Stimulated activated CD8-positive, alpha-beta memory T cell treated with anti-CD3 and anti-CD28 coated beads, Interleukin-7, amount 100 ng/mL, for 4 hours (primary cell): Measurements from ENCODE around the gene SERPINA5.

Experiments
- DNase-seq, 2 donors: peaks; one replicate each; pipeline ENCODE4 v3.0.0-alpha.2; 2020; ENCODE audit warnings: low read depth in 2 of 2

Gene SERPINA5

GRCh38 chr14:94581127-94581999 is at the start of gene SERPINA5:
Gene SERPINA5, plus strand, starts transcription at chr14:94581426. Its CDS starts 5,937 bp downstream, at chr14:94587363.
- DNase-seq, result no peak

- DNase-seq, result no peak
Measured at GRCh38 chr14:94532447-94532846, 48.8 kb upstream of the SERPINA5 start.

- no peak for DNase-seq
Measured at GRCh38 chr14:94535506-94535905, 45.7 kb upstream of the SERPINA5 start.

DNA sequence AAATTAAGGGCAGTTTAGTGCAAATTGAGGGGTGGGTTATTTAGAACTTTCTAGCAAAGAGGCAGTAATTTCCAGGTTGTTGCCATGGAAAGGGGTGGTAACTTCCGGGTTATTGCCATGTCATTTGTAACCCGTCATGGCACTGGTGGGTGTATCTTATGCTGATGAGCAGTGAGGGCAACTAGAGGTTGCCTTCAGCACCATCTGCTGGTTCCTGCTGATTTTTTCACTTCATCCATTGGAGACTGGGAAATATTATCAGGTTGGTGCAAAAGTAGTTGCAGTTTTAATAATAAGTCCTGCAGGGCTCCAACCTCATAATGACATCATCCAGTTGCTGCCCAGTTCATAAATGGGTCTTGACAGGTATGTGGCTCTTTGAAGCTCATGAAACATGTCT is 44.4 kb upstream of the SERPINA5 start:
- DNase-seq, result no peak

DNA sequence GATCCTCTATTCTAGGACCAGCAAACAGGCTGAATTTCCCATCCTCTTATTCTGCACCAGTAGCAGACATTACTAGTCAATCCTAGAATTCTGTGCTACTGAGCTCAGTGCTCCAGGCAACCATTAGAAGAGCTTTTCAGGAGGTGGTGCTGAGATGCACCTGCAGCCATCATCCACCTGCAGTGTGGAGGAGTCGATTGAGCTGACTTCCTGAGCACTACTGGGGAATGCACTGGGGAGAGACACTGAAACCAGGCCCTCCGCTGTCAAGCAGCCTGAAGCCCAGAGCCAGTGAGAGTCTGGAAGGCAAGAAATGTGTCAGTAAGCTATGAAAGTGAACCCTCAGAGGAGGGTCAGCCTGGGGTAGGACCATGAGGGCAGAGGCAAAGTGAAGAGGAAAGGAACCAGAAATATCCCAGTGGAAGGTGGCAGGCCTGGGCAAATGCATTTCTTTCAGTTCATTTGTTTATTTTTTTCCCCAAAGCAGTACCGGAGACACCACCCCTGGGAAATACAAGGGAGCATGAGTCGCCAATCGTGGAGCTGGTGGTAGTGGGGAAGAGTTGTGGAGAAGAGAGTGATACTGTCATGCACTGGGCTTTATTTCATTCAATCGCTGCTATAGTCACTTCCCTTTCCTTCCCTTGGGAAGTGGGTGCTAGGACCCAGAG is 43.0 kb upstream of the SERPINA5 start:
- no peak for DNase-seq

- DNase-seq, result no peak
Measured at GRCh38 chr14:94539181-94539580, 42.0 kb upstream of the SERPINA5 start.

DNA sequence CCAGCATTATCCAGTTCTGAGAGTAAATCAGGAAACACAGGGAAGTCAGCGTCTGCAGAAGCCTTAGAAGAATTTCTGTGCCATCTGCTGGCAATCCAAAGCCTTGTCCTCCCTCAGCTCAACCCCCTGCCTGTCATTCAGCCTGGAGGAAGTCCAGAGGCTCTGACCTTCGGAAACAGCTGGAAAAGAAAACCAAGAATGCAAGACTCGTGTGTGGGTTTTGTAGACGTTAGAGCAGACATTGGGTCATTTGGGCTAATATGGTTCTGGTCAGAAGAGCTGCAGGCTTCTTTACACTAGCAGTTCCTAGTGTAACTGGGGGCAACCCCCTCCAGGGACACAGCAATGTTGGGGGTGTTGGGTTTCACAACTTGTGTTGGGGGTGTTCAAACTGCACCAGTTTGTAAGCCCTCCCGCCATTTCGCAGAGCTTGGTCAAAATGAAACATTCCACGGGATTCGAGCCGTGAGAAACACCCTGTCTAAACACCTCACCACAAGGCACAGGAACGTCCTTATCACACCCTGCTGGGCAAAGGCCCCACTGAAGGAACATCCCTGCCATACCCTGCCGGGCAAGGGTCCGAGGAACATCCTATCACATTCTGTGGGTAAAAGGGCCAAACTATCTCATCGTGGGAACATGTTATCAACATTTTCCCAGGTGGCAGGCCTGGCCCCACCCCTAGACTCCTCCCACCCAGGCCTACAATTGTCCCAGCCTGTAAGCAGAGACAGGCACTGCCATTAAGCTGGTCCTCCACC is 41.0 kb upstream of the SERPINA5 start:
- no peak for DNase-seq

- no peak for DNase-seq
Measured at GRCh38 chr14:94541234-94541975, 39.8 kb upstream of the SERPINA5 start.

- DNase-seq, result no peak
Measured at GRCh38 chr14:94542111-94542810, 39.0 kb upstream of the SERPINA5 start.

- no peak for DNase-seq
Measured at GRCh38 chr14:94542811-94543440, 38.3 kb upstream of the SERPINA5 start.

DNA sequence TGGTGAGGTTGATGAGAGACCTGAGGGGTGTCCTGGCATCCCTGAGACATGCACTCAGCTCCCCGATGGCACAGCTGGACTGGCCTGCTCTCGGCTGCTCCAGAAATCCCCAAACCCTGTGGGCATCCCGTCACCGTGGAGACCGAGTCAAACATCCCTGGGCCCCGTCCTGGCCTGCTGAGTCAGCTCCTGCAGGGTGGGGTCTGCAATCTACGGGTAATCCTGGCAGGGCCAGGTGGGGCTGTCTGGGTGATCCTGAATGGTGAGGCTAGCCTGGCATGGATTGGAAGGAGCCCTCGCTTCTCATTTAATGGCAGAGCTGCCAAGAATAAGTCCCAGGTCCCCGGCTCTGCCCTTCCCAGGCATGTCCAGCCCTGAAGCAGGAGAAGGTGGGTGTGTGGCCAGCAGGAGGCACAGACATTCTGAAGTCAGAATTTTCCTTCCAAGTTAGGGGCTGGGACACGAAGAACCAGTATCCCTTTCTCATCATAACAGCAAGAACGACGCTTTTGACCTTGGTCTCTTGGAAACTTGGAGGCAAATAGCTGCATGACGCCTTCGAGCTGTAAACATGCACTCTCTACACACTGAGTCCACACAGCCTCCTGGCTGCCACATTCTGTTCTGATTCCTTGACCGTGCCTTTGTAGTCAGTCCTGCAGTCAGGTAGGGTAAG is 37.6 kb upstream of the SERPINA5 start:
- DNase-seq, result no peak

DNA sequence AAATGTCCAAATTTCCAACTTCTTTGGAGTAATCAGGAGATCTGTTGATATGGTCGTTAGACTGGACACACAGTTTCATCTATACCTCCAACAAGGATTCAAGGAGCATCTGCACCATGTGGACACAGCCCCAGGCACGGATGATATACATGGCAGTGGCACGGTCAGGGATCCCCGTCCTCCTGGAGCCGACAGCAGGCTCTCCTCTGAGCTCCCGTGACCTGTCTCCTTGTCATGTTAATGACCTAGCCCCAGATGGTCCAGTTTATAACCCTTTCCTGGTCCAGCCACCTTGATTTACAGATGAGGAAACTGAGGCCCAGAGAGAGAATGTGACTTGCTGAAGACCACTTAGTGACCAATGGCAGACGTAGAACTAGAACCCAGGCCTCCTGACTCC is 36.5 kb upstream of the SERPINA5 start:
- no peak for DNase-seq

GRCh38 chr14:94545131-94545841 is 35.9 kb upstream of the SERPINA5 start:
- no peak for DNase-seq

GRCh38 chr14:94547151-94547680 is 34.0 kb upstream of the SERPINA5 start:
- DNase-seq, result no peak

- DNase-seq, result no peak
Measured at GRCh38 chr14:94547726-94548125, 33.5 kb upstream of the SERPINA5 start.

DNA sequence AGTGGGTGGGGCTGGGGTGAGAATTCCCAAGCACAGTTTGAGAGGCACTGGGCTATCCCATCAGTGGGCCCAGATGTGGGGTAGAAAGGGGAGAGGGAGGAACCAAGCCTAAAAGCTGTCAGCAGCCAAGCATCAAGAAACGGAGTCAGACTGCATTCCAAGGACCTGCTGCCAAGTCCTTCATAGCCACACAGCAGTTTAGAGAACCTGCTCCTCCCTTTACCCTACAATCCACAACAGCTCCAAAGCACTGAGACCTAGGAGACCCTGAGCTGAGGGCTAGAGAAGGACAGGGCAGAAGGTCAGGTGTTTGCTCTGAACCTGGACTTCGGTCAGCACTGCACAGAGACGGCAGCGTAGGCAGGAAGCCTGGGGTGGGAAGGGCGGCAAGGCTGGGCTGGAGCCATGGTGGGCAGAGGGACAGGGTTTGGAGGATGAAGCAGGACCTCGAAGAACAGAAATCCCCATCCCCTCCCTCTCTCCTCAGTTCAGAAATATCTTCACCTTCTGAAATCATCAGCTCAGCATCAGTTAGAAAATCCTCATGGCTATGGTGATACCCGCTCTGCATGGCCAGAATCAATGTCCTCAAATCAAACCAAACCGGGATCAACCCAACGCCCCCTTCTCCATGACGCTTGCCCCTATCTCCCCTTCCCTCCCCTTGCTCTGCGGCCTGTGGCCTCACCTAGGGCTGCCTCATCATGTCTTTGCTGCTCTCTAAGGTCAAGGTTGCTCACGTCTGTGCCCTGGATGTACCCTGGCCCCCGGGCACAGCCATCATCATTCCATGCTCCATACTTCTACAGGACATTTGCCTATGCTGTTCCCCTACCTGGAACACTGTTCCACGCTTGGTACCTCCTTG is 32.9 kb upstream of the SERPINA5 start:
- DNase-seq, result no peak

DNA sequence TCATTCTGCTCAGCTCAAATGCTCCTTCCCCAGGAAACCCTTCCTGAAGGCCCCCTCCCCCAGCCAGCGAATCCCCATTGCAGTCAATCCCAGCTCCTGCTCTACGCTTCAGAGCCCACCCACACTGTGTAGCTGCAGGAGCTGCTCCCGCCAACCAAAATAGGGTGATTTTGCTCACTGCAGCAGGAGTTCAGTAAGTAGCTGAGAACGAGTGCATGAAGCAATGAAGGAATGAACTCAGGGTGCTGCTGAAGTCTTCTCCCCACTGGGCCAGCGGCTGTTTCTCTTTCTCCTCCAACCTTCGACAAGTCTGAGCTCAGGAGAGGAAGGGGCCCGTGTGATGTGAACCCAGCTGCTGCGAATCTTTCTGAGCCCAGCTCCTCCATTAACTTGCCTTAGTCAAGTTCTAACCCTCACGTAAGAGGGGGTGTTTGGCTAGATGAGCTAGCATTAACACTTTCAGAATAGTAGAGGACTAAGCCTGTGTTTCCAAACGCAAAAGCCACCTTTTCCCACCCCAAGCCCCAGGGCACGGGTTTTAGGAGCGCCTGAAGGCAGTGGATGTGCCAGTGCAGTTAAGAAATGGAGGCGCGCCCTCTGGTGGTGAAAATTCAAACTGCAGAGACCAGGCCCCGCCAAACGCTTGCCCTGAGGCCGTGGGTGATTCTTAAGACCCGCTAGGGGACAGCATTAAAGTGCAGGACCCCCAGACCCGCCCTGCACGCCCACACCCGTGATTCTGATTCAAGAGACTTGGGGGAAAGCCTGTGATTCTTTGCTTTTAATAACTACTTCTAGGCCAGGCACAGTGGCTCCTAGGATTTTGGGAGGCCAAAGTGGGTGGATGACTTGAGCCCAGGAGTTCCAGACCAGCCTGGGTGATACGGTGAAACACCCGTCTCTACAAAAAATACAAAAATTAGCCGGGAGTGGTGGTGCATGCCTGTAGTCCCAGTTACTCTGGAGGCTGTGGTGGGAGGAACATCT is 31.9 kb upstream of the SERPINA5 start:
- peak; percentile 6 to 13 for DNase-seq
